HG03558 (cell line): ENCODE data around the gene KMT2D.

Experiments
- ATAC-seq: cut with Tn5 transposase; IDR thresholded peaks from one replicate; pipeline ENCODE4 v1.9.1; 2021; ENCODE audit warnings: moderate number of reproducible peaks; ENCODE audit not compliant: unreplicated experiment; ENCODE audit errors: extremely low read depth

Gene KMT2D

GRCh38 chr12:49054096-49054495, 6.5 kb downstream of the KMT2D start:
- no peak for ATAC-seq

DNA sequence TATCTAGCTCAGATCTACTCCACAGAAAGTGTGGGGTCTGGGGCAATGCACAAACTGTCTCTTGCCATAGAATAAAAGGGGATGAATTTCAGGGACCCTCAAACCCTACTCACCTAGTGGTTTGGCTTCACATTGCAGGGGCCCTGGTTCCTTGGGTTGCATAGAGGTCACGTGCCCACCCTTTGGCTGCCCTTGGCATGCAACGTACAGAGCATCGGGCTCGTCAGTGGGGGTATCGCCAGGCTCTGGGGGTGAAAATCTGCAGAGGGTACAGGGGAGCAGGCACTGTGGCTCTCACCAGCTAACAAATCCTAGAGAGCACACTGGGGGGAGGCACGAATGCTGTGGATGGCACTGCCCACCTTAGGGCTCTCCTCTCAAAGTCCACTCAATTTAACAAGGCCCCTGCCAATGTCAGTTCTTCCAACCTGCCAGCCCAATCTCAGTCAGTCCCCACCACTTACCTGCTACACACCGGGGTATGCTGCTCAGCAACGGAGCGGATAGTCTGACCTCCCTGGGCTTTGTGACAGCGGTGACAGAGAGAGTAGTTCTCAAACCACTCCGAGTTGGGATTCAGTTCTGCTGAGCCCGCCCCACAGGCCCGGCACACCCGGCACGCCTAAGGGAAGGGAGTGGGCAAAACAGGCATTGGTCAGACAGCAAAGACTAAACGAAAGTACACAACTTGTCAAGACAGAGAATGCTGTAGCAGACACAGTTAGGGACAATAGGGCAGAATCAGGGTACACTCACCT, 8.0 kb downstream of the KMT2D start:
- ATAC-seq = no peak

GRCh38 chr12:49051777-49052438, 8.7 kb downstream of the KMT2D start:
- no peak for ATAC-seq

GRCh38 chr12:49051373-49051764, 9.2 kb downstream of the KMT2D start:
- ATAC-seq = no peak

DNA sequence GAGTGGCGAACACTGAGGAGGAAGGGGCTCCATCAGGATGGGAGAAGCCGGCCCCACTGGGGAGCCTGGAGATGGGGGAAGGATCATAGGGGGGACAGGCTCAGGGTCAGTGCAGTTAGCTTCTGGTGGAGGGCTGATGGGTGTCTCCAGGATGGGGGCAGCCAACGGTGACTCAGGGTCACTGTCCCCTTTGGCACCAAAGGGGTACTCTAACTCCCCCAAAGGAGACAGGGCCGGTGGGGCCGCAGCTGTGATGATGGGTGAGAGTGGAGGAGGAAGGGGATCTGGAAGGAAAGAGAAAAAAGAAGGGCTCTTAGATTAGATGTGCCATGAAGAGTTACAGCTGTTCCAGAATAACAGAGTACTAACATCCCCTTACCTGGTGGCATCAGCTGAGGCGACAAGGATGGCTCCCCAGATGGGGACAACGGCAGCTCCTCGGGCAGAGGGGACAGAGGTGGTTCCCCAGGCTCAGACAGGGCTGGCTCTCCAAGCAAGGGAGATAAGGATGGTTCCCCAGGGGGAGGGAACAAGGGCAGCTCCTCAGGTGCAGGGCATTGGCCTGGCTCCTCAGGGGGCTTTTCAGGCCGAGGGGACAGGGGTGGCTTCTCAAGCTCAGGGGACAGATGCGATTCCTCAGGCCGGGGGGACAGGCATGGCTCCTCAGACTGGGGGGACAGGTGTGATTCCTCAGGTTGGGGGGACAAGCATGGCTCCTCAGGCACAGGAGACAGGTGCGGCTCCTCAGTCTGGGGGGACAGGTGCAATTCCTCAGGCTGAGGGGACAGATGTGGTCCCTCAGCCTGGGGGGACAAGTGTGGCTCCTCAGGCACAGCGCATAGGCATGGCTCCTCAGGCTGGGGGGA, 9.9 kb downstream of the KMT2D start:
- ATAC-seq = no peak

GRCh38 chr12:49049566-49050224, 10.9 kb downstream of the KMT2D start:
- ATAC-seq = no peak

- no peak for ATAC-seq
These were observed 11.6 kb downstream of the KMT2D start for GRCh38 chr12:49048953-49049352.

DNA sequence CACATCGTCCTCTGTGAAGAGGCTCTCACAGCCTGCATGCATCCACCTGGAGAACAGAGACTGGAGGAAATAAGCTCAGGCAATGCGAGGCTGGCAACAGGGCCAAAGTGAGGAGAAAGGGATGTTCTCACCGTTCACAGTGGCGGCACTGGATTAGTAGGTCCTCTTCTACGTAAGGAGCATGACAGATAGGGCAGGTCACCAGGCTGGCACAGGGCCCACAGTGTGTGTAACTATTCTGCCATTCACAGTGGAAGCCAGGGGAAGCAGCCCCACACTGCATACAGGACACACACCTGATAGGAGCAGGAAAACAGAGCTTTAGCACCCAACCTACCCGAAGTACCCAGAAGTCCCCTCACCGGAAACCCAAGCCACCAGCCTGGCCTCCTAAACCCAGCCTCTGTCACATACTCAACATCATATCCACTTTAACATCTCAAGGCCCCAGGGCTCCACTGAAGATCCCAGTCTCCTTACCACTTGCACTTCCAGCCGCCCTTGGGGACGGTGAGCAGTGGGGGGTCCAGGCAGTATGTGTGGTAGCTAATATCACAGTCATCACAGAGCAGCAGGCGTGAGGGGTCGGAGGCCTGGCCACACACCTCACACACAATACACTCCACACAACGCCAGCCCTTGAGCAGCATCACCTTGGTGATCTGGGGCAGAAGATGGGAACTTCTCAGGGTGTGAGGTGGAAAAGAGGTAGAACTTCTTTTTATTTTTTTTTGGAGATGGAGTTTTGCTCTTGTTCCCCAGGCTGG, 14.3 kb downstream of the KMT2D start:
- ATAC-seq = no peak

DNA sequence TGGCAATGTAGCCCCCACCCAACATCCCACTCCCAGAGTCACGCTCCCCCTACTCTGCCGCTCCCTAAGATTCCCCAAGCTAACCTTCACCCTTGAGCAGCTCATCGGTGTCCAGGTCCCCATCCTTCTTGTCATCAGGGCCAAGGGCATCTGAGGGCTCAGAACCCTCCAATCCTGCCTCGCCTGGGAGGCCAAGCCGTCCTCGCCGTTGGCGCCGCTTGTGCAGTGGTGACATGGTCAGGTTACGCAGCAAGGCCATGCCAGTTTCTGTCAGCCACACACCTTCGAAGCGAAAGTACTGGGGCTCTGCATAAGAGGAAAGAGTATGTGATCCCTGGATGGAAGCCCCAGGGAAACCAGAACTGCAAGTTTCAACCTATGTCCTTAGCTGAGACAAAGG, 15.9 kb downstream of the KMT2D start:
- ATAC-seq = no peak

GRCh38 chr12:49043856-49044258, 16.7 kb downstream of the KMT2D start:
- ATAC-seq = no peak

GRCh38 chr12:49043241-49043640, 17.4 kb downstream of the KMT2D start:
- ATAC-seq = no peak

- ATAC-seq = no peak
These were observed 18.6 kb downstream of the KMT2D start for GRCh38 chr12:49041881-49042484.

- ATAC-seq = no peak
These were observed 19.3 kb downstream of the KMT2D start for GRCh38 chr12:49041036-49041880.

DNA sequence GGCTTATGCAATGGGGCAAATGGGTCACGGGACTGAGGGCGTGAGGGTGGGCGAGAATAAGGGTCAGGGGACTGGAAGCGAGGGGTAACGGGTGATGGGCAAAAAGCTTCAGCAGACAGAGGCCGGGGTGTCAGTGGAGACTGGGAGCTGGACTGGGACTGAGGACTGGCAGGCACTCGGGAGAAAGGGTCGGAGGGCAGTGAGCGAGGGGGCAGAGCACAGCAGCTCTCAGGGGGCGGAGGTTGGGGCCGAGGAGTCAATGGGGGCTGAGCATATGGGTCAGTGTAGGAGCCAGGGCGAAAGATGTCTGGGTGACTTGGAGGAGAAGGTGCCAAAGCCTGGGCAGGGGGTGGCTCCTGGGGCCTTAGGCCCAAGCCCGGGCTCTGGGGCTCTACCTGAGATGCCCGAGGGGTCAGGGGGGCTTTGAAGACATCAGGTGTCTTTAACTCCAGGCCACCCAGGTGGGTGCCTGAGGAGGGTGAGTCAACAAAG, 20.2 kb downstream of the KMT2D start:
- no peak for ATAC-seq

DNA sequence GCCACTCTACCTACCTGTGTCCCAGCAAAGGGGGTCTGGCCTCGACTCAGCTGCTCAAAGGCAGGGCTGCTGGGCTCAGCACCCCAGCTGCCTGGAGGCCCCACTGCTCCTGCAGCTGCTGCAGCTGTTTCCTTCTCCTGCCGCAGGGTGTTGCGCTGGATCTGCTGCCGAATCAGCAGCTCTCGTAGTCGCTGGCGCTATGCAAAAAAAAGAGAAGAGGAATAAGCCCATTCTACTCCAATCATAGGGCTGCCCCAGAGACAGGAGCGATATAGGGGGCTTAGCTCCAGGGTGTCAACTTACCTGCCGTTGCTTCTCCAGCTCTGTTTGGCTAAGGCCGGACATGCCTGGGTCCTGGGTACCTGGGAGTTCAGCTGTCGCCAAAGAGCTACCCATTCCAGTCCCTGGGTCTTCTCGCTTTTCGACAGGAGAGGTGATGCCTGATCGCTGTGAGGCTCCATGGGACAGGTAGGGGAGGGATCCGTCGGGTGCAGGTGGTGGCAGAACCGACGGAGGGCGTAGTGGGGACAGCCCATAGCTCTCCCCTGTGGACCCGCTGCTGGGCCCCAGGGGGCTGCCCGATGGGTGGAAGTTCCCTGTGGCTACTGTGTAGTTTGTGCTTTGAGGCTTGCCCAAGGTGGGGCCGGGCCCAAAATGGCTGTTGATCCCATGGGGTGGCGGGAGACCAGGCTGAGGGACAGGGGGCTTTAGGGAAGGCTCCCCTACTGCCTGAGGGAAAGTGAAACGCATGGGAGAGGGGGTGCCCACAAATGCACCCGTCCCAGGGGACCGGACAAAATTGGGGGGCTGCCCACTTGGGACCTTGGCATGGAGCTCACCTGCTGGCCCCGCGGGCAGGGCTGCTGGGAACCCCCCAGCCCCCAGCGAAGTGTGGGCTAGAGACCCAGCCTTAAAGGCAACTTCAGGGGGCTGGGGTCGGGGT, 20.9 kb downstream of the KMT2D start:
- ATAC-seq = no peak

- no peak for ATAC-seq
These were observed 22.2 kb downstream of the KMT2D start for GRCh38 chr12:49038291-49038955.

GRCh38 chr12:49037947-49038237, 22.7 kb downstream of the KMT2D start:
- ATAC-seq = no peak
